Endodermal cell (in vitro differentiated cells): ENCODE data around the gene BBIP1. TPM values are rescaled to one million over a fixed set of nuclear protein-coding genes. Genes with fewer than 3 reads are reported as not detected.

Experiments
- DNase-seq: peaks from one replicate; pipeline ENCODE4 v3.0.0-alpha.2; 2017
- H3K27ac ChIP-seq: 2 replicates; pipeline ENCODE4 v1.5.1; 2013; ENCODE audit warnings: mild to moderate bottlenecking, low read depth, low read length, moderate library complexity
- H3K27me3 ChIP-seq: 2 replicates; pipeline ENCODE4 v1.6.1; 2013; ENCODE audit warnings: mild to moderate bottlenecking, low read length, moderate library complexity; ENCODE audit not compliant: insufficient read depth, control insufficient read depth, poor library complexity, severe bottlenecking
- H3K36me3 ChIP-seq: 2 replicates; pipeline ENCODE4 v1.7.0; 2013; ENCODE audit warnings: mild to moderate bottlenecking, low read length, moderate library complexity; ENCODE audit not compliant: control insufficient read depth, insufficient read depth
- H3K4me1 ChIP-seq: one replicate; pipeline ENCODE4 v1.7.0; 2013; ENCODE audit warnings: low read length; ENCODE audit not compliant: control insufficient read depth, insufficient read depth
- H3K4me3 ChIP-seq: 2 replicates; pipeline ENCODE4 v1.5.1; 2013; ENCODE audit warnings: mild to moderate bottlenecking, low read length, moderate library complexity
- H3K9ac ChIP-seq: 2 replicates; pipeline ENCODE4 v1.6.1; 2013; ENCODE audit warnings: mild to moderate bottlenecking, low read length, moderate library complexity; ENCODE audit not compliant: poor library complexity, severe bottlenecking; ENCODE audit errors: extremely low read depth
- H3K9me3 ChIP-seq: 2 replicates; pipeline ENCODE4 v1.6.1; 2013; ENCODE audit warnings: mild to moderate bottlenecking, low read length, moderate library complexity; ENCODE audit not compliant: control insufficient read depth
- H3K27ac Mint-ChIP-seq: 2 replicates; pipeline ENCODE4 v1.8.0; 2020; ENCODE audit warnings: mixed read lengths
- H3K27me3 Mint-ChIP-seq: 2 replicates; pipeline ENCODE4 v1.8.0; 2021; ENCODE audit warnings: mild to moderate bottlenecking, mixed read lengths; ENCODE audit not compliant: insufficient read depth
- H3K36me3 Mint-ChIP-seq: 2 replicates; pipeline ENCODE4 v1.8.0; 2020; ENCODE audit warnings: low read depth, mixed read lengths
- H3K4me1 Mint-ChIP-seq: 2 replicates; pipeline ENCODE4 v1.8.0; 2020; ENCODE audit warnings: mixed read lengths
- H3K4me3 Mint-ChIP-seq: 2 replicates; pipeline ENCODE4 v1.8.0; 2020; ENCODE audit warnings: mild to moderate bottlenecking, moderate library complexity, mixed read lengths
- H3K9me3 Mint-ChIP-seq: 2 replicates; pipeline ENCODE4 v1.8.0; 2020; ENCODE audit warnings: mild to moderate bottlenecking, mixed read lengths
- WGBS, 2 experiments: methylation state at CpG; one replicate each; pipeline versions ENCODE4 v1.1.5 to v1.1.7; 2013; ENCODE audit warnings: missing lambda C conversion rate in 2 of 2, mixed read lengths in 1 of 2; ENCODE audit not compliant: insufficient coverage in 1 of 2, insufficient read length in 1 of 2; 5-methylcytosine and 5-hydroxymethylcytosine counted together
- total RNA-seq, 2 donors: library from RNA; stranded (reverse); fragmentation: NEBNext Ultra II Directional in 1 of 2; extraction: Animal tissue kit (Norgen Biotek cat#: 25700) in 1 of 2; gene quantifications; 2 replicates in 1 of 2; 3 replicates in 1 of 2; pipeline ENCODE4 v1.2.1, GENCODE V29; 2021
- TF ChIP-seq, protein P1 (sequence below): fragments of 200-600 bp; sonication (generic); conservative IDR thresholded peaks from 2 replicates; pipeline ENCODE4 v1.5.0; 2021; ENCODE audit warnings: antibody characterized with exemption, mild to moderate bottlenecking

Gene BBIP1
- total RNA-seq, 2 donors from 2014 or later, result 27.6 to 32.8 TPM

GRCh38 chr10:110898391-110898790 is 20.6 kb downstream of the BBIP1 start:
- Mint-ChIP-seq H3K9me3 (no peaks in the 10 kb centered on the region), H3K27me3 (no peaks in the 10 kb centered on the region), H3K27ac (no peak overlapping the region), H3K36me3 (peaks cover 32% of the 10 kb centered on the region), H3K4me3 (no peak overlapping the region), H3K4me1 (peaks cover 15% of the 10 kb centered on the region)
- TF ChIP-seq, protein P1, sequence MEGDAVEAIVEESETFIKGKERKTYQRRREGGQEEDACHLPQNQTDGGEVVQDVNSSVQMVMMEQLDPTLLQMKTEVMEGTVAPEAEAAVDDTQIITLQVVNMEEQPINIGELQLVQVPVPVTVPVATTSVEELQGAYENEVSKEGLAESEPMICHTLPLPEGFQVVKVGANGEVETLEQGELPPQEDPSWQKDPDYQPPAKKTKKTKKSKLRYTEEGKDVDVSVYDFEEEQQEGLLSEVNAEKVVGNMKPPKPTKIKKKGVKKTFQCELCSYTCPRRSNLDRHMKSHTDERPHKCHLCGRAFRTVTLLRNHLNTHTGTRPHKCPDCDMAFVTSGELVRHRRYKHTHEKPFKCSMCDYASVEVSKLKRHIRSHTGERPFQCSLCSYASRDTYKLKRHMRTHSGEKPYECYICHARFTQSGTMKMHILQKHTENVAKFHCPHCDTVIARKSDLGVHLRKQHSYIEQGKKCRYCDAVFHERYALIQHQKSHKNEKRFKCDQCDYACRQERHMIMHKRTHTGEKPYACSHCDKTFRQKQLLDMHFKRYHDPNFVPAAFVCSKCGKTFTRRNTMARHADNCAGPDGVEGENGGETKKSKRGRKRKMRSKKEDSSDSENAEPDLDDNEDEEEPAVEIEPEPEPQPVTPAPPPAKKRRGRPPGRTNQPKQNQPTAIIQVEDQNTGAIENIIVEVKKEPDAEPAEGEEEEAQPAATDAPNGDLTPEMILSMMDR, result no peak
- Histone ChIP-seq H3K4me1 (peaks cover 3% of the 10 kb centered on the region), H3K27me3 (no peaks in the 10 kb centered on the region), H3K4me3 (no peak overlapping the region), H3K27ac (no peak overlapping the region), H3K9ac (no peak overlapping the region), H3K9me3 (no peaks in the 10 kb centered on the region), H3K36me3 (peaks cover 50% of the 10 kb centered on the region)
- no peak for DNase-seq

DNA sequence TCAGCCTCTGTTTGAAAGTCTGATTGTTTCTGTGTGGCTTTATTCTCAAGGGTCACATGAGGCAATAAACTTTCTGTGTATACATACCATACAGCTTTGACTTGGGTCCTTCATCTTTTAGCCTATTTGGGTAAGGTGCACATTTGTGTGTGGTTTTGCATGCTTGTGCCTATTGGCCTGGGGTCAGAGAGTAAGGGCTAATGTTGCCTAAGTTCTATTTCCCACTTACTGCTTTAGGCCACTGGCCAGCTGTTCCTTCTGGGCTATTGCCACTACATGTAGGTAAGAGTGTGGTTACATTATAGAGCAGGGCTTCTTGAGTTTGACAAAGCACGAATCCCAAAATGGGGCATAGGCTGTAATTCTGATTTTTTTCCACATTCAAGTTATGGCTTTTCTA is 21.8 kb downstream of the BBIP1 start:
- Histone ChIP-seq H3K36me3 (peaks cover 57% of the 10 kb centered on the region), H3K27me3 (no peaks in the 10 kb centered on the region), H3K9ac (no peak overlapping the region), H3K4me1 (no peaks in the 10 kb centered on the region), H3K27ac (no peak overlapping the region), H3K9me3 (no peaks in the 10 kb centered on the region), H3K4me3 (no peak overlapping the region)
- TF ChIP-seq, protein P1, result no peak
- no peaks in the 10 kb centered on the region for H3K9me3 Mint-ChIP-seq
- H3K4me3 Mint-ChIP-seq, result no peak overlapping the region
- peaks cover 3% of the 10 kb centered on the region for H3K4me1 Mint-ChIP-seq
- peaks cover 32% of the 10 kb centered on the region for H3K36me3 Mint-ChIP-seq
- H3K27me3 Mint-ChIP-seq, result no peaks in the 10 kb centered on the region
- whole genome bisulfite sequencing, 2 experiments, result 88% methylated on average over 1 of the region's 1 CpG; no CpG with 5 or more reads in 1 of the 2 experiments
- no peak overlapping the region for H3K27ac Mint-ChIP-seq
- DNase-seq, result no peak

DNA sequence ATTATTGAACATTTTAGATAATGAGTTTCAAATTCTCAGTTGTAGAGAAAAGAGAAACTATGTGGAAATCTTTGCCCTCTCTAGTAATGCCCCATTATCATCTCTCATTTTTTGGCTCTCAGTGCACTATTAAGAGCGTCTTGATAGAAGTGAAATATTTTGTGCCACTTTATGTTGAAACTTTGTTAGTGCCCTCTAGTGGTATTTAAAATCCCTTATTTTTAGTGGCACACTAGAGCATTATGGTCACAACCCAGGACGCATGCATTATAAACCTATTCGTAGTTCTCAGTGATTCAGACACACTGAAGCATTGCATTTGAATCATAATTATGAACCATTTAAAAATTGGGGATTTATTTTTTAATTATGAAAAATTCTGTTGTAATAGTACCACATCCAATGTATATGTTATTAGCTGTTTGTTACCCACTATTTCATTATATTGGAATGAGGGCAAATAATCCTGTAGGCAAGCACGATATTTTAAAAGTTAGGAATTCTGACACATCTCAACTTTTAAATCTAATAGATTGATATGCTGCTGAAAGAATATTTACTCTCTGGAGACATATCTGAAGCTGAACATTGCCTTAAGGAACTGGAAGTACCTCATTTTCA is 25.3 kb downstream of the BBIP1 start:
- TF ChIP-seq, protein P1, result peak; percentile 77
- H3K36me3 Mint-ChIP-seq, result peaks cover 36% of the 10 kb centered on the region
- H3K27ac Mint-ChIP-seq, result no peak overlapping the region
- H3K27me3 Mint-ChIP-seq, result no peaks in the 10 kb centered on the region
- no peak overlapping the region for H3K4me3 Mint-ChIP-seq
- no peak overlapping the region for H3K27ac ChIP-seq
- no peak overlapping the region for H3K4me3 ChIP-seq
- H3K27me3 ChIP-seq, result no peaks in the 10 kb centered on the region
- H3K4me1 ChIP-seq, result no peaks in the 10 kb centered on the region
- peaks cover 50% of the 10 kb centered on the region for H3K36me3 ChIP-seq
- H3K9me3 ChIP-seq, result no peaks in the 10 kb centered on the region
- H3K9me3 Mint-ChIP-seq, result no peaks in the 10 kb centered on the region
- WGBS, 2 experiments, result 58% methylated on average over 3 of the region's 4 CpGs; no CpG with 5 or more reads in 1 of the 2 experiments
- H3K9ac ChIP-seq, result no peak overlapping the region
- no peaks in the 10 kb centered on the region for H3K4me1 Mint-ChIP-seq
- DNase-seq, result no peak
